Measurements from ENCODE around the gene EDDM3A.

DNA sequence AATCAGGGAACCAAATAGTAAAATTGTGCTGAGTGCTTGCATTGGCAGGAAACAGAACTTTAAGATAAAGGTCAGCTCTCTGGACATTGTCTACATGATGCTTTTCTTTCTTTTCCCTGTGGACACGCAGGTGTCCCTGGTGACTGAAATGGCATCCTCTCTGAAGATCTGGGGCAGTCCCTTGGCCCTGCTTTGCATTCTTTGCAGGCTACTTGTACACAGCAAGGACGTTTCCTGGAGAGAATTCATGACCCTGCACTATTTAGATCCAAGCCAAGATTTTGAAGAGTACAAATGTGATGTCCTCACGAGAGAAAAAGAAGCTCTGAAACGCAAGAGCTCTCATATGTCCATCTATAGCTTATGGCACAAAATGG lies 11.3 kb upstream of the EDDM3A start:
- TF ChIP-seq TAF1 (CRISPR knock-in tag; IDR thresholded peaks at IDR 0.05), result no peak
- no peak for TF ChIP-seq ZNF331 (CRISPR knock-in tag; IDR thresholded peaks at IDR 0.05)
- no peak for TF ChIP-seq ZNF335 (CRISPR knock-in tag; IDR thresholded peaks at IDR 0.05)
- no peak for TF ChIP-seq REPIN1 (CRISPR knock-in tag; IDR thresholded peaks at IDR 0.05; ENCODE audit: borderline replicate concordance, low read depth)
- TF ChIP-seq SRSF1 (optimal IDR thresholded peaks at IDR 0.05; ENCODE audit: low read depth, low read length), result no peak
- TF ChIP-seq, protein P1, sequence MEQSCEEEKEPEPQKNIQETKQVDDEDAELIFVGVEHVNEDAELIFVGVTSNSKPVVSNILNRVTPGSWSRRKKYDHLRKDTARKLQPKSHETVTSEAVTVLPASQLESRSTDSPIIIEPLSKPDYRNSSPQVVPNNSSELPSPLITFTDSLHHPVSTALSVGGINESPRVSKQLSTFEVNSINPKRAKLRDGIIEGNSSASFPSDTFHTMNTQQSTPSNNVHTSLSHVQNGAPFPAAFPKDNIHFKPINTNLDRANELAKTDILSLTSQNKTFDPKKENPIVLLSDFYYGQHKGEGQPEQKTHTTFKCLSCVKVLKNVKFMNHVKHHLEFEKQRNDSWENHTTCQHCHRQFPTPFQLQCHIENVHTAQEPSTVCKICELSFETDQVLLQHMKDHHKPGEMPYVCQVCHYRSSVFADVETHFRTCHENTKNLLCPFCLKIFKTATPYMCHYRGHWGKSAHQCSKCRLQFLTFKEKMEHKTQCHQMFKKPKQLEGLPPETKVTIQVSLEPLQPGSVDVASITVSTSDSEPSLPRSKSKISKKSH (CRISPR knock-in tag; IDR thresholded peaks at IDR 0.05; ENCODE audit: borderline replicate concordance), result no peak
- TF ChIP-seq PHF20 (CRISPR knock-in tag; IDR thresholded peaks at IDR 0.05), result no peak
- TF ChIP-seq ZNF430 (CRISPR knock-in tag; IDR thresholded peaks at IDR 0.05), result no peak
- no peak for TF ChIP-seq JUN (CRISPR knock-in tag; IDR thresholded peaks at IDR 0.05)
- no peak for TF ChIP-seq ZNF230 (CRISPR knock-in tag; IDR thresholded peaks at IDR 0.05)
- TF ChIP-seq TOE1 (CRISPR knock-in tag; IDR thresholded peaks at IDR 0.05), result no peak
- TF ChIP-seq GTF2F1 (IDR thresholded peaks at IDR 0.05; ENCODE audit: low read length), result no peak
